PC-3 (cell line): ENCODE data around the gene KRTAP29-1. TPM values are rescaled to one million over a fixed set of nuclear protein-coding genes. Genes with fewer than 3 reads are reported as not detected.

Source experiments
- ATAC-seq: fragments of 200-7000 bp; cut with Tn5 transposase; 2 replicates; pipeline ENCODE4 v1.9.1; 2020; ENCODE audit warnings: mild to moderate bottlenecking, moderate library complexity
- BruUV-seq: library from RNA; stranded (reverse); fragments of 400-500 nt; replicated peaks from 2 replicates; lab custom pipeline; 2021; lab: Mats Ljungman, UMichigan
- CTCF ChIA-PET: fragments of 300-600 bp; sonication (Branson Sonifier 250); formaldehyde crosslinking; loops from one replicate; lab custom pipeline; 2022; ENCODE audit warnings: antibody characterized with exemption; lab: Charles Lee
- POLR2A ChIA-PET: fragments of 300-600 bp; sonication (Branson Sonifier 250); formaldehyde crosslinking; loops from one replicate; lab custom pipeline; 2022; ENCODE audit warnings: antibody characterized with exemption; ENCODE audit not compliant: unreplicated experiment; lab: Charles Lee
- DNase-seq: peaks from one replicate; pipeline ENCODE4 v3.0.0-alpha.2; 2015
- H2AFZ ChIP-seq: fragments of 300-600 bp; sonication (generic); 2 replicates; pipeline ENCODE4 v1.6.0; 2016; ENCODE audit warnings: antibody characterized with exemption, low read length
- H3F3A ChIP-seq: fragments of 300-600 bp; sonication (generic); one replicate; pipeline ENCODE4 v1.6.0; 2017; ENCODE audit warnings: antibody characterized with exemption, low read length, control low read depth, mild to moderate bottlenecking; ENCODE audit not compliant: unreplicated experiment
- H3K27ac ChIP-seq: fragments of 300-600 bp; sonication (generic); 2 replicates; pipeline ENCODE4 v1.5.1; 2016; ENCODE audit warnings: mild to moderate bottlenecking, low read length
- H3K27me3 ChIP-seq: fragments of 300-600 bp; sonication (generic); 2 replicates; pipeline ENCODE4 v1.6.1; 2016; ENCODE audit warnings: low read length, mixed read lengths
- H3K36me3 ChIP-seq: fragments of 300-600 bp; sonication (generic); 2 replicates; pipeline ENCODE4 v1.6.1; 2016; ENCODE audit warnings: low read depth, mixed run types, low read length, mixed read lengths
- H3K4me1 ChIP-seq: fragments of 300-600 bp; sonication (generic); 2 replicates; pipeline ENCODE4 v1.5.1; 2016; ENCODE audit warnings: low read length; ENCODE audit not compliant: insufficient read depth
- H3K4me2 ChIP-seq: fragments of 300-600 bp; sonication (generic); 2 replicates; pipeline ENCODE4 v1.6.0; 2016; ENCODE audit warnings: low read length
- H3K4me3 ChIP-seq: fragments of 300-600 bp; sonication (generic); 2 replicates; pipeline ENCODE4 v1.5.1; 2016; ENCODE audit warnings: mild to moderate bottlenecking, low read length, mixed read lengths
- H3K79me2 ChIP-seq: fragments of 300-600 bp; sonication (generic); 2 replicates; pipeline ENCODE4 v1.6.1; 2017; ENCODE audit warnings: low read length, mixed read lengths
- H3K9ac ChIP-seq: fragments of 300-600 bp; sonication (generic); 2 replicates; pipeline ENCODE4 v1.6.0; 2016; ENCODE audit warnings: mild to moderate bottlenecking, low read length
- H3K9me2 ChIP-seq: fragments of 300-600 bp; sonication (generic); replicated peaks from 2 replicates; pipeline ENCODE4 v1.6.1; 2016; ENCODE audit warnings: mixed run types, low read length, mixed read lengths
- H3K9me3 ChIP-seq: fragments of 300-600 bp; sonication (generic); 2 replicates; pipeline ENCODE4 v1.6.1; 2016; ENCODE audit warnings: low read length, mixed read lengths
- H4K20me1 ChIP-seq: fragments of 300-600 bp; sonication (generic); 2 replicates; pipeline ENCODE4 v1.6.1; 2016; ENCODE audit warnings: low read length, mixed read lengths
- CTCF ChIP-seq: fragments of 300-600 bp; sonication (generic); conservative IDR thresholded peaks from 2 replicates; pipeline ENCODE4 v1.5.1; 2017; ENCODE audit warnings: antibody characterized with exemption, low read depth, mild to moderate bottlenecking, low read length
- EZH2 ChIP-seq: fragments of 300-600 bp; sonication (generic); IDR thresholded peaks from one replicate; pipeline ENCODE4 v1.6.1; 2017; ENCODE audit warnings: antibody characterized with exemption, mild to moderate bottlenecking, low read length; ENCODE audit not compliant: unreplicated experiment
- EZH2phosphoT487 ChIP-seq: fragments of 300-600 bp; sonication (generic); IDR thresholded peaks from 2 replicates; pipeline ENCODE4 v1.6.1; 2018; ENCODE audit warnings: mild to moderate bottlenecking, antibody characterized with exemption, low read length, borderline replicate concordance
- intact Hi-C: fragments of 100-400 bp; cut with micrococcal nuclease; formaldehyde crosslinking; loops from 2 replicates; pipeline ENCODE4 v1.9.0; 2023
- total RNA-seq: library from RNA; depleted of rRNA; stranded (reverse); fragments of >200 nt; gene quantifications from 2 replicates; pipeline ENCODE4 v1.2.3, GENCODE V29; 2014

The KRTAP29-1 gene
- total RNA-seq, 1 experiment from 2014 or later: not detected

- no peak overlapping the region for H3K4me3 ChIP-seq
- no peaks in the 10 kb centered on the region for H3K9me2 ChIP-seq
- H3K27me3 ChIP-seq: no peaks in the 10 kb centered on the region
- H2AFZ ChIP-seq: no peak overlapping the region
- H3F3A ChIP-seq: no peaks in the 10 kb centered on the region
- H4K20me1 ChIP-seq: no peaks in the 10 kb centered on the region
- DNase-seq: no peak
- BruUV-seq: no TSS peak
- H3K79me2 ChIP-seq: no peaks in the 10 kb centered on the region
- ChIA-PET POLR2A (no interaction called here), CTCF (no interaction called here)
- no peak for TF ChIP-seq EZH2phosphoT487
- no peak for TF ChIP-seq EZH2
- no peak for TF ChIP-seq CTCF
- H3K27ac ChIP-seq: no peak overlapping the region
- no peak overlapping the region for H3K4me2 ChIP-seq
- no peaks in the 10 kb centered on the region for H3K36me3 ChIP-seq
- intact Hi-C loops: no loop called here
- no peak for ATAC-seq
- no peak overlapping the region for H3K9ac ChIP-seq
- no peaks in the 10 kb centered on the region for H3K9me3 ChIP-seq
- no peaks in the 10 kb centered on the region for H3K4me1 ChIP-seq
Observed at GRCh38 chr17:41334385-41335305, 32.0 kb upstream of the KRTAP29-1 start.

GRCh38 chr17:41333836-41334235 lies 31.2 kb upstream of the KRTAP29-1 start:
- Histone ChIP-seq H3K36me3 (no peaks in the 10 kb centered on the region), H3F3A (no peaks in the 10 kb centered on the region), H4K20me1 (no peaks in the 10 kb centered on the region), H3K79me2 (no peaks in the 10 kb centered on the region), H3K9ac (no peak overlapping the region), H3K27me3 (no peaks in the 10 kb centered on the region), H3K9me2 (no peaks in the 10 kb centered on the region), H3K27ac (no peak overlapping the region), H2AFZ (no peak overlapping the region), H3K9me3 (no peaks in the 10 kb centered on the region), H3K4me3 (no peak overlapping the region), H3K4me1 (no peaks in the 10 kb centered on the region), H3K4me2 (no peak overlapping the region)
- ATAC-seq: no peak
- TF ChIP-seq EZH2phosphoT487 (no peak), CTCF (no peak), EZH2 (no peak)
- ChIA-PET POLR2A (no interaction called here), CTCF (no interaction called here)
- no TSS peak for BruUV-seq
- intact Hi-C loops: no loop called here
- DNase-seq: no peak

GRCh38 chr17:41333098-41333497 lies 30.4 kb upstream of the KRTAP29-1 start:
- H3K9ac ChIP-seq: no peak overlapping the region
- no peaks in the 10 kb centered on the region for H3K4me1 ChIP-seq
- no peaks in the 10 kb centered on the region for H3K9me2 ChIP-seq
- H3F3A ChIP-seq: no peaks in the 10 kb centered on the region
- intact Hi-C loops: no loop called here
- no peaks in the 10 kb centered on the region for H3K36me3 ChIP-seq
- no peaks in the 10 kb centered on the region for H4K20me1 ChIP-seq
- H3K79me2 ChIP-seq: no peaks in the 10 kb centered on the region
- H3K4me3 ChIP-seq: no peak overlapping the region
- CTCF ChIA-PET: no interaction called here
- no TSS peak for BruUV-seq
- DNase-seq (no peak), ATAC-seq (no peak)
- no peak overlapping the region for H3K27ac ChIP-seq
- TF ChIP-seq EZH2phosphoT487: no peak
- no peak for TF ChIP-seq CTCF
- TF ChIP-seq EZH2: no peak
- no peaks in the 10 kb centered on the region for H3K27me3 ChIP-seq
- H3K4me2 ChIP-seq: no peak overlapping the region
- POLR2A ChIA-PET: no interaction called here
- H3K9me3 ChIP-seq: no peaks in the 10 kb centered on the region
- H2AFZ ChIP-seq: no peak overlapping the region
